H1 (cell line): ENCODE data around the gene STARD9. TPM values are rescaled to one million over a fixed set of nuclear protein-coding genes. Genes with fewer than 3 reads are reported as not detected.

Source experiments
- CTCF ChIA-PET: fragments of 300-600 bp; sonication (Branson Sonifier 250); formaldehyde crosslinking; loops from one replicate; lab custom pipeline; 2021; ENCODE audit not compliant: partially characterized antibody; lab: Charles Lee
- POLR2A ChIA-PET: fragments of 300-600 bp; sonication (Branson Sonifier 250); formaldehyde crosslinking; loops from one replicate; lab custom pipeline; 2021; ENCODE audit warnings: inconsistent platforms; ENCODE audit not compliant: partially characterized antibody; lab: Charles Lee
- DNase-seq, 2 experiments: peaks; one replicate each; pipeline versions ENCODE4 v3.0.0 to v3.0.0-alpha.2; 2010 to 2022; ENCODE audit warnings: low spot score in 2 of 2, low read depth in 1 of 2, mixed read lengths in 1 of 2
- FAIRE-seq: peaks from 2 replicates; lab custom pipeline; 2011; peaks lifted over from hg19 to GRCh38; lab: Jason Lieb, UNC
- H2AFZ ChIP-seq: 2 replicates; pipeline ENCODE4 v1.8.1; 2012; ENCODE audit warnings: low read length, inconsistent platforms
- H2AK5ac ChIP-seq: 2 replicates; pipeline ENCODE4 v1.6.1; 2013; ENCODE audit warnings: low read depth, low read length
- H2BK120ac ChIP-seq: replicated peaks from 2 replicates; pipeline ENCODE3; 2013; ENCODE audit warnings: low read depth, low read length, inconsistent platforms
- H2BK12ac ChIP-seq: 2 replicates; pipeline ENCODE4 v1.6.1; 2013; ENCODE audit warnings: low read depth, low read length
- H2BK15ac ChIP-seq: 2 replicates; pipeline ENCODE4 v1.6.1; 2013; ENCODE audit warnings: low read length
- H2BK20ac ChIP-seq: 2 replicates; pipeline ENCODE4 v1.6.1; 2013; ENCODE audit warnings: low read length
- H2BK5ac ChIP-seq: 2 replicates; pipeline ENCODE4 v1.6.1; 2013; ENCODE audit warnings: low read depth, low read length
- H3K14ac ChIP-seq: 2 replicates; pipeline ENCODE4 v1.6.1; 2013; ENCODE audit warnings: inconsistent platforms; ENCODE audit not compliant: insufficient read length
- H3K18ac ChIP-seq: 2 replicates; pipeline ENCODE4 v1.6.1; 2013; ENCODE audit warnings: low read length; ENCODE audit errors: extremely low read depth
- H3K23ac ChIP-seq: 2 replicates; pipeline ENCODE4 v1.6.1; 2013; ENCODE audit warnings: inconsistent platforms; ENCODE audit not compliant: insufficient read length
- H3K23me2 ChIP-seq: 2 replicates; pipeline ENCODE4 v1.6.1; 2013; ENCODE audit warnings: low read depth, low read length
- H3K27ac ChIP-seq: 2 replicates; pipeline ENCODE4 v1.6.1; 2011; ENCODE audit warnings: low read depth, low read length, inconsistent platforms
- H3K27me3 ChIP-seq, 4 experiments: replicated peaks in 1 of 4; 1 replicate in 1 of 4; 2 replicates in 3 of 4; pipeline versions ENCODE4 v1.6.1 to v1.8.1; 2011 to 2013; ENCODE audit warnings: low read length in 3 of 4, mild to moderate bottlenecking in 3 of 4, inconsistent platforms in 2 of 4, mixed read lengths in 2 of 4, moderate library complexity in 1 of 4; ENCODE audit not compliant: control insufficient read depth in 3 of 4, insufficient read depth in 3 of 4; ENCODE audit errors: extremely low read depth in 1 of 4
- H3K36me3 ChIP-seq, 4 experiments: 2 replicates each; pipeline versions ENCODE4 v1.6.1 to v1.8.1; 2011 to 2013; ENCODE audit warnings: mild to moderate bottlenecking in 4 of 4, low read length in 3 of 4, moderate library complexity in 2 of 4, control low read depth in 1 of 4, inconsistent platforms in 1 of 4; ENCODE audit not compliant: insufficient read depth in 4 of 4, control insufficient read depth in 2 of 4
- H3K4ac ChIP-seq: replicated peaks from 2 replicates; pipeline ENCODE3; 2013; ENCODE audit warnings: low read length, low read depth, mixed read lengths, inconsistent platforms; ENCODE audit not compliant: insufficient read length
- H3K4me1 ChIP-seq, 4 experiments: replicated peaks in 1 of 4; 1 replicate in 1 of 4; 2 replicates in 3 of 4; pipeline versions ENCODE4 v1.6.1 to v1.8.1; 2011 to 2013; ENCODE audit warnings: low read length in 3 of 4, inconsistent platforms in 2 of 4, mixed read lengths in 1 of 4; ENCODE audit not compliant: insufficient read depth in 4 of 4, control insufficient read depth in 3 of 4
- H3K4me2 ChIP-seq, 2 experiments: 2 replicates each; pipeline versions ENCODE4 v1.6.1 to v1.8.1; 2011 to 2013; ENCODE audit warnings: low read depth in 2 of 2, low read length in 2 of 2, control low read depth in 1 of 2, inconsistent platforms in 1 of 2, mild to moderate bottlenecking in 1 of 2; ENCODE audit not compliant: insufficient read depth in 1 of 2
- H3K4me3 ChIP-seq, 4 experiments: fragments of 200-600, 300-600 bp in 1 of 4; sonication (generic), shearing (Covaris generic), sonication (Bioruptor Twin) in 1 of 4; 2 replicates each; pipeline versions ENCODE4 v1.5.1 to v1.8.1; 2011 to 2016; ENCODE audit warnings: low read length in 4 of 4, low read depth in 3 of 4, control low read depth in 2 of 4, inconsistent platforms in 2 of 4, mild to moderate bottlenecking in 2 of 4, mixed read lengths in 1 of 4, moderate library complexity in 1 of 4; ENCODE audit not compliant: insufficient read depth in 2 of 4; ENCODE audit errors: extremely low read depth in 1 of 4
- H3K56ac ChIP-seq: replicated peaks from 2 replicates; pipeline ENCODE3; 2013; ENCODE audit warnings: low read depth, mild to moderate bottlenecking, mixed read lengths, low read length, inconsistent platforms; ENCODE audit not compliant: insufficient read length
- H3K79me1 ChIP-seq: 2 replicates; pipeline ENCODE4 v1.6.1; 2013; ENCODE audit warnings: low read depth, low read length, control low read depth
- H3K79me2 ChIP-seq, 2 experiments: 2 replicates each; pipeline versions ENCODE4 v1.6.1 to v1.8.1; 2012 to 2013; ENCODE audit warnings: low read length in 2 of 2, mild to moderate bottlenecking in 2 of 2, inconsistent platforms in 1 of 2; ENCODE audit not compliant: insufficient read depth in 2 of 2, control insufficient read depth in 1 of 2
- H3K9ac ChIP-seq, 4 experiments: replicated peaks in 1 of 4; 1 replicate in 1 of 4; 2 replicates in 3 of 4; pipeline versions ENCODE4 v1.6.1 to v1.8.1; 2011 to 2013; ENCODE audit warnings: low read depth in 3 of 4, low read length in 3 of 4, control low read depth in 2 of 4, mild to moderate bottlenecking in 2 of 4, moderate library complexity in 2 of 4, inconsistent platforms in 1 of 4; ENCODE audit errors: extremely low read depth in 1 of 4
- H3K9me3 ChIP-seq, 2 experiments: 2 replicates each; pipeline versions ENCODE4 v1.6.1 to v1.8.1; 2012 to 2013; ENCODE audit warnings: mild to moderate bottlenecking in 2 of 2, moderate library complexity in 2 of 2, control low read depth in 1 of 2, inconsistent platforms in 1 of 2, low read depth in 1 of 2, low read length in 1 of 2, mixed read lengths in 1 of 2; ENCODE audit not compliant: insufficient read depth in 2 of 2
- H4K20me1 ChIP-seq, 2 experiments: replicated peaks in 1 of 2; 2 replicates each; pipeline versions ENCODE3 to v1.8.1; 2011 to 2013; ENCODE audit warnings: inconsistent platforms in 2 of 2, low read length in 2 of 2, mild to moderate bottlenecking in 1 of 2; ENCODE audit not compliant: insufficient read depth in 2 of 2, control insufficient read depth in 1 of 2
- H4K5ac ChIP-seq: 2 replicates; pipeline ENCODE4 v1.6.1; 2013; ENCODE audit warnings: low read length, low read depth, mixed read lengths, inconsistent platforms; ENCODE audit not compliant: insufficient read length
- H4K8ac ChIP-seq: 2 replicates; pipeline ENCODE4 v1.8.0; 2013; ENCODE audit warnings: mild to moderate bottlenecking, moderate library complexity, low read length, inconsistent platforms; ENCODE audit not compliant: insufficient read depth; ENCODE audit errors: extremely low read depth
- H4K91ac ChIP-seq: replicated peaks from 2 replicates; pipeline ENCODE3; 2013; ENCODE audit warnings: low read length, mixed read lengths, inconsistent platforms; ENCODE audit not compliant: insufficient read length
- ASH2L ChIP-seq: fragments of 200-600, 300-600 bp; sonication (generic); IDR thresholded peaks from one replicate; pipeline ENCODE4 v1.7.1; 2017; ENCODE audit warnings: low read length
- ATF3 ChIP-seq: IDR thresholded peaks from 2 replicates; pipeline ENCODE4 v1.6.1; 2011; ENCODE audit warnings: low read depth, mild to moderate bottlenecking, low read length; ENCODE audit not compliant: insufficient read depth
- CHD1 ChIP-seq: IDR thresholded peaks from 2 replicates; pipeline ENCODE4 v1.6.1; 2012; ENCODE audit warnings: low read depth, low read length, improper control_type of control experiment
- GABPA ChIP-seq: IDR thresholded peaks from 2 replicates; pipeline ENCODE4 v1.6.1; 2011; ENCODE audit warnings: mild to moderate bottlenecking, low read length, moderate library complexity, borderline replicate concordance; ENCODE audit not compliant: insufficient read depth
- JUND ChIP-seq: IDR thresholded peaks from 2 replicates; pipeline ENCODE4 v1.6.1; 2011; ENCODE audit warnings: mild to moderate bottlenecking, improper control_type of control experiment, low read length
- RNF2 ChIP-seq: fragments of 200-900, 300-1000 bp; sonication (generic); IDR thresholded peaks from 2 replicates; pipeline ENCODE4 v1.7.1; 2016; ENCODE audit warnings: borderline replicate concordance, low read depth, mild to moderate bottlenecking, antibody characterized with exemption, low read length; ENCODE audit not compliant: poor library complexity, severe bottlenecking; ENCODE audit errors: missing control alignments
- SAP30 ChIP-seq: fragments of 300-600 bp; sonication (generic); IDR thresholded peaks from 2 replicates; pipeline ENCODE4 v1.7.1; 2012; ENCODE audit warnings: low read length, moderate library complexity, mild to moderate bottlenecking, inconsistent platforms; ENCODE audit not compliant: insufficient read depth, insufficient replicate concordance
- SIN3A ChIP-seq, 2 experiments: IDR thresholded peaks in 1 of 2; conservative IDR thresholded peaks in 1 of 2; 2 replicates each; pipeline ENCODE4 v1.6.1; 2011 to 2012; ENCODE audit warnings: low read length in 2 of 2, improper control_type of control experiment in 1 of 2, low read depth in 1 of 2, mild to moderate bottlenecking in 1 of 2
- SP4 ChIP-seq: IDR thresholded peaks from 2 replicates; pipeline ENCODE4 v1.6.1; 2012; ENCODE audit warnings: low read length, inconsistent platforms
- SUZ12 ChIP-seq: fragments of 200-600 bp; sonication (generic); IDR thresholded peaks from 2 replicates; pipeline ENCODE4 v1.6.1; 2012; ENCODE audit warnings: mild to moderate bottlenecking, inconsistent platforms, low read length, moderate library complexity, mixed read lengths
- ZNF274 ChIP-seq: IDR thresholded peaks from 2 replicates; pipeline ENCODE4 v1.7.0; 2012; ENCODE audit warnings: low read length, borderline replicate concordance; ENCODE audit errors: extremely low read depth
- WGBS, 2 experiments: shearing (Covaris generic) in 1 of 2; methylation state at CpG; one replicate each; pipeline versions ENCODE4 v1.1.6 to v1.1.7; 2013 to 2015; ENCODE audit warnings: low lambda C conversion rate in 2 of 2, mixed read lengths in 2 of 2, inconsistent platforms in 1 of 2, low coverage in 1 of 2, missing lambda C conversion rate in 1 of 2; ENCODE audit not compliant: insufficient replicate concordance in 2 of 2, insufficient coverage in 1 of 2, insufficient read length in 1 of 2; ENCODE audit errors: extremely low coverage in 1 of 2, missing lambda C conversion rate in 1 of 2; 5-methylcytosine and 5-hydroxymethylcytosine counted together
- polyA plus RNA-seq, 7 experiments: library from polyadenylated mRNA; depleted of rRNA in 3 of 7; stranded (reverse) in 5 of 7; unstranded in 2 of 7; fragments of >200 nt in 5 of 7; fragments of 200-250 nt in 2 of 7; gene quantifications; 1 replicate in 5 of 7; 2 replicates in 1 of 7; 4 replicates in 1 of 7; pipeline versions ENCODE4 v1.2.1 to v1.2.3, GENCODE V29; 2011 to 2013; ENCODE audit warnings: missing spikeins in 2 of 7, mixed read lengths in 2 of 7
- total RNA-seq: library from RNA; stranded (reverse); fragmentation: NEBNext Ultra II Directional; extraction: Animal tissue kit (Norgen Biotek cat#: 25700); gene quantifications from 2 replicates; pipeline ENCODE4 v1.2.1, GENCODE V29; 2021

The STARD9 gene
- total and polyA plus RNA-seq, 2 of the 8 experiments (the other 6 are each of a cell fraction or from before 2014, with no cell fraction given), result 2.8 to 7.0 TPM

- Histone ChIP-seq H3K4me3 (no peak overlapping the region), H3K23me2 (no peaks in the 10 kb centered on the region), H3K36me3 (peaks cover 0 to 9% (median under 1%) of the 10 kb centered on the region in 4 experiments; a peak in 2 of 8 replicates), H3K23ac (no peak overlapping the region), H3K27me3 (no peaks in the 10 kb centered on the region), H3K27ac (no peak overlapping the region), H4K8ac (no peak overlapping the region), H3K79me1 (0 out of 2 replicates have a peak, but pooled peaks cover 2% of the 10 kb centered on the region), H2BK12ac (no peak overlapping the region), H2BK120ac (no peak overlapping the region), H3K4me2 (no peak overlapping the region), H2BK15ac (peak overlapping the region; percentile 32; the same call in 1 of the 2 replicates), H4K91ac (no peak overlapping the region), H3K4ac (no peak overlapping the region), H4K20me1 (no peaks in the 10 kb centered on the region), H3K4me1 (peaks cover 0 to 6% (median 2%) of the 10 kb centered on the region in 4 experiments; a peak in 3 of 7 replicates), H4K5ac (no peak overlapping the region), H3K56ac (no peak overlapping the region), H2AFZ (no peak overlapping the region), H3K79me2 (no peaks in the 10 kb centered on the region), H3K18ac (no peak overlapping the region), H3K14ac (no peak overlapping the region), H2BK20ac (no peak overlapping the region), H2AK5ac (no peak overlapping the region), H3K9me3 (peaks cover 4 to 8% of the 10 kb centered on the region in 2 experiments; a peak in 2 of 4 replicates), H2BK5ac (no peak overlapping the region), H3K9ac (no peak overlapping the region)
- FAIRE-seq (no peak), DNase-seq (no peak)
- WGBS, 2 experiments, result 97% methylated on average over 2 of the region's 2 CpGs; no CpG with 5 or more reads in 1 of the 2 experiments
- CTCF ChIA-PET, result no interaction called here
- POLR2A ChIA-PET, result interaction anchor here (1.2 kb wide), 1 partner anchor 8 kb away, joined by 3 read pairs; no protein-coding TSS in a partner anchor
- TF ChIP-seq RNF2 (no peak), GABPA (no peak), JUND (no peak), SAP30 (no peak), ASH2L (no peak), SIN3A (conservative IDR thresholded peaks at IDR 0.05 in 1 of 2, IDR thresholded peaks at IDR 0.05 in 1 of 2; ENCODE audit: low read depth in 1 of 2, low read length in 2 of 2) (no peak), ZNF274 (no peak), ATF3 (no peak), SP4 (no peak), CHD1 (no peak), SUZ12 (no peak)
These were observed 28.6 kb downstream of the STARD9 start for GRCh38 chr15:42603978-42604377.
